Suprapubic skin (tissue), 4 donors: ENCODE data around the gene CCDC137. TPM values are rescaled to one million over a fixed set of nuclear protein-coding genes. Genes with fewer than 3 reads are reported as not detected.
A peak's percentile ranks its signal among the peaks of the same experiment; 100 is the strongest.

Experiments
- DNase-seq, 2 donors: peaks; one replicate each; pipeline ENCODE4 v3.0.0-alpha.2; 2019; ENCODE audit warnings: low spot score in 2 of 2
- H3K27ac ChIP-seq: fragments of 200-600 bp; sonication (generic); one replicate; pipeline ENCODE4 v1.5.1; 2019
- H3K27me3 ChIP-seq: fragments of 200-600 bp; sonication (generic); one replicate; pipeline ENCODE4 v1.5.1; 2019
- H3K36me3 ChIP-seq: fragments of 200-600 bp; sonication (generic); one replicate; pipeline ENCODE4 v1.5.1; 2019
- H3K4me1 ChIP-seq: fragments of 200-600 bp; sonication (generic); one replicate; pipeline ENCODE4 v1.5.1; 2019
- H3K4me3 ChIP-seq: fragments of 200-600 bp; sonication (generic); one replicate; pipeline ENCODE4 v1.5.1; 2019; ENCODE audit warnings: mild to moderate bottlenecking
- H3K9me3 ChIP-seq: fragments of 200-600 bp; sonication (generic); one replicate; pipeline ENCODE4 v1.5.1; 2019
- CTCF ChIP-seq, 2 donors: fragments of 200-600 bp in 1 of 2; fragments of 450-650 bp in 1 of 2; sonication (generic) in 1 of 2; IDR thresholded peaks; one replicate each; pipeline ENCODE4 v1.5.1; 2016 to 2019; ENCODE audit warnings: antibody characterized with exemption in 2 of 2, mild to moderate bottlenecking in 1 of 2, moderate library complexity in 1 of 2
- EP300 ChIP-seq: sonication (generic); formaldehyde crosslinking; IDR thresholded peaks from one replicate; pipeline ENCODE4 v1.6.1; 2017; ENCODE audit warnings: antibody characterized with exemption
- POLR2A ChIP-seq, 2 donors: fragments of 450-650 bp; IDR thresholded peaks; one replicate each; pipeline ENCODE4 v1.6.1; 2017; ENCODE audit warnings: antibody characterized with exemption in 2 of 2, mild to moderate bottlenecking in 2 of 2, moderate library complexity in 2 of 2
- POLR2AphosphoS5 ChIP-seq, 3 donors: sonication (generic); formaldehyde crosslinking; IDR thresholded peaks; one replicate each; pipeline ENCODE4 v1.6.1; 2017; ENCODE audit warnings: antibody characterized with exemption in 3 of 3
- WGBS: methylation state at CpG from one replicate; pipeline ENCODE4 v1.1.5; 2018; 5-methylcytosine and 5-hydroxymethylcytosine counted together
- total RNA-seq, 4 donors: library from RNA; depleted of rRNA; stranded (reverse); fragments of >200 nt; gene quantifications; one replicate each; pipeline ENCODE4 v1.1.0, GENCODE V29; 2016

CCDC137 gene
- total RNA-seq, 4 donors from 2014 or later, result 14.9 to 29.8 (median 24.5) TPM

GRCh38 chr17:81651692-81652091 is 14.8 kb upstream of the CCDC137 start:
- WGBS, result 81% methylated on average over 6 of the region's 10 CpGs
- no peak for DNase-seq
- TF ChIP-seq EP300 (no peak), CTCF (IDR thresholded peaks at IDR 0.05) (no peak), POLR2A (IDR thresholded peaks at IDR 0.05) (no peak), POLR2AphosphoS5 (IDR thresholded peaks at IDR 0.05) (no peak)
- Histone ChIP-seq H3K4me1 (peaks cover 6% of the 10 kb centered on the region), H3K27me3 (peaks cover 52% of the 10 kb centered on the region), H3K9me3 (no peaks in the 10 kb centered on the region), H3K27ac (no peak overlapping the region), H3K36me3 (no peaks in the 10 kb centered on the region), H3K4me3 (no peak overlapping the region)

GRCh38 chr17:81652906-81653771 is 13.4 kb upstream of the CCDC137 start:
- no peak for DNase-seq
- Histone ChIP-seq H3K4me1 (peaks cover 3% of the 10 kb centered on the region), H3K27ac (no peak overlapping the region), H3K4me3 (peak overlapping the region; percentile 19), H3K9me3 (no peaks in the 10 kb centered on the region), H3K36me3 (no peaks in the 10 kb centered on the region), H3K27me3 (peaks cover 44% of the 10 kb centered on the region)
- 41% methylated on average over 22 of the region's 27 CpGs for WGBS
- no peak for TF ChIP-seq POLR2AphosphoS5 (IDR thresholded peaks at IDR 0.05)

GRCh38 chr17:81655378-81656117 is 11.0 kb upstream of the CCDC137 start:
- DNase-seq, result no peak
- Histone ChIP-seq H3K4me3 (no peak overlapping the region), H3K27me3 (peaks cover 20% of the 10 kb centered on the region), H3K9me3 (no peaks in the 10 kb centered on the region), H3K36me3 (no peaks in the 10 kb centered on the region), H3K4me1 (peaks cover 5% of the 10 kb centered on the region), H3K27ac (no peak overlapping the region)
- TF ChIP-seq EP300 (no peak), POLR2A (IDR thresholded peaks at IDR 0.05) (no peak), CTCF (IDR thresholded peaks at IDR 0.05) (no peak), POLR2AphosphoS5 (IDR thresholded peaks at IDR 0.05) (no peak)
- 53% methylated on average over 5 of the region's 18 CpGs for WGBS

GRCh38 chr17:81656118-81656743 is 10.3 kb upstream of the CCDC137 start, which contains the start of gene PDE6G:
TSS of gene PDE6G (minus strand) at chr17:81656542. CDS start at chr17:81653305, 3,237 bp downstream.
- H3K4me3 ChIP-seq, result no peak within 1 kb of the TSS
- WGBS, result 96% methylated on average over 5 of the region's 15 CpGs

GRCh38 chr17:81656835-81657234 is 9.7 kb upstream of the CCDC137 start:
- no peak overlapping the region for H3K27ac ChIP-seq
- WGBS, result 40% methylated on average over 1 of the region's 4 CpGs
- H3K4me1 ChIP-seq, result peaks cover 8% of the 10 kb centered on the region
- no peaks in the 10 kb centered on the region for H3K36me3 ChIP-seq
- TF ChIP-seq POLR2AphosphoS5 (IDR thresholded peaks at IDR 0.05), result no peak
- no peak for TF ChIP-seq POLR2A (IDR thresholded peaks at IDR 0.05)
- TF ChIP-seq EP300, result no peak
- DNase-seq, result no peak
- H3K27me3 ChIP-seq, result peaks cover 8% of the 10 kb centered on the region
- no peaks in the 10 kb centered on the region for H3K9me3 ChIP-seq
- H3K4me3 ChIP-seq, result no peak overlapping the region

More at GRCh38 chr17:81656118-81656743, 10.3 kb upstream of the CCDC137 start, which contains the start of gene PDE6G:
- H3K36me3 ChIP-seq, result no peaks in the 10 kb centered on the region
- peaks cover 6% of the 10 kb centered on the region for H3K4me1 ChIP-seq
- H3K27ac ChIP-seq, result no peak within 1 kb of the TSS
- H3K27me3 ChIP-seq, result peaks cover 14% of the 10 kb centered on the region
- DNase-seq, result no peak
- TF ChIP-seq CTCF (IDR thresholded peaks at IDR 0.05) (no peak), POLR2A (IDR thresholded peaks at IDR 0.05) (no peak)
- H3K9me3 ChIP-seq, result no peaks in the 10 kb centered on the region
